ENCODE measurements around the gene EXT2. TPM values are rescaled to one million over a fixed set of nuclear protein-coding genes. Genes with fewer than 3 reads are reported as not detected.

EXT2 gene
- total RNA-seq, 2 donors from 2014 or later, result 26.6 to 28.8 TPM

GRCh38 chr11:44208976-44209603, 113.6 kb downstream of the EXT2 start:
- peak in 1 of 2 donors; percentile 53 for ATAC-seq (replicated peaks in 1 of 2)
- no peak overlapping the region for H3K4me3 Mint-ChIP-seq
- H3K9me3 Mint-ChIP-seq, result peaks cover 5 to 6% of the 10 kb centered on the region in 2 donors
- peaks cover 5 to 25% of the 10 kb centered on the region in 2 donors for H3K36me3 Mint-ChIP-seq (ENCODE audit: insufficient read depth in 2 of 2)
- H3K4me1 Mint-ChIP-seq (ENCODE audit: low read depth), result peaks cover 17% of the 10 kb centered on the region
- no peak for DNase-seq
- H3K27me3 Mint-ChIP-seq (ENCODE audit: low read depth), result no peaks in the 10 kb centered on the region
- peak overlapping the region; percentile 48 for H3K27ac Mint-ChIP-seq

DNA sequence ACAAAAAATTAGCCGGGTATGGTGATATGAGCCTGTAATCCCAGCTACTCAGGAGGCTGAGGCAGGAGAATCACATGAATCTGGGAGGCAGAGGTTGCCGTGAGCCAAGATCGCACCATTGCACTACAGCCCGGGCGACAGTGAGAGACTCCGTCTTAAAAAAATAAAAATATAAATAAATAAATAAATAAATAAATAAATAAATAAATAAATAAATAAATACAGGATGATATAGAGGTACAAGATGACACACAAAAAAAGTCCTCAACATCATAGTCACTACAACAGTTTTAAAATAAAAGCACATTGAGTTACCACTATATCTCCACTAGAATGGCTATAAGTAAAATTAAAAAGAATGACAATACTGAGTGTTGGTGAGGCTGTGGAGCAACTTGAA, 116.7 kb downstream of the EXT2 start:
- ATAC-seq (replicated peaks in 1 of 2) (no peak), DNase-seq (no peak)
- peaks cover 5 to 6% of the 10 kb centered on the region in 2 donors for H3K9me3 Mint-ChIP-seq
- no peak overlapping the region for H3K4me3 Mint-ChIP-seq
- H3K27ac Mint-ChIP-seq, result no peak overlapping the region
- peaks cover 17% of the 10 kb centered on the region for H3K4me1 Mint-ChIP-seq (ENCODE audit: low read depth)
- H3K36me3 Mint-ChIP-seq (ENCODE audit: insufficient read depth in 2 of 2), result peaks cover 5 to 20% of the 10 kb centered on the region in 2 donors
- no peaks in the 10 kb centered on the region for H3K27me3 Mint-ChIP-seq (ENCODE audit: low read depth)

DNA sequence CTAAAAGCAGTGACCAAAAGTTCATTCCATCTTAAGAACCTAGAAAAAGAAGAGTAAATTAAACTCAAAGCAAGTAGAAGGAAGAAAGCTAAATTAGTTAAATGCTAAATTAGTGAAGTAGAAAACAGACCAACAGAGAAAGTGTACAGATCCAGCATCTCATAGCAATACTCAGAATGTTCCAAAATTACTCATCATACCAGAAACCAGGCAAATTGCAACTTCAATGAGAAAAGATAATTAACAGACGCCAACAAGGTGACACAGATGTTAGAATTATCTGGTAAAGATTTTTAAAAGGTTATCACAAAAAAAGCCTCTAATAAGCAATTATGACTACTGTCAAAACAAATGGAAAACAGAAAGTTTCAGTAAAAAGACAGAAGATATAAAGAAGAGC, 117.7 kb downstream of the EXT2 start:
- DNase-seq (no peak), ATAC-seq (replicated peaks in 1 of 2) (no peak)
- H3K36me3 Mint-ChIP-seq (ENCODE audit: insufficient read depth in 2 of 2), result peaks cover 6 to 17% of the 10 kb centered on the region in 2 donors

GRCh38 chr11:44217432-44217831, 122.0 kb downstream of the EXT2 start:
- ATAC-seq (replicated peaks in 1 of 2) (no peak), DNase-seq (no peak)
- no peak overlapping the region for H3K27ac Mint-ChIP-seq
- H3K9me3 Mint-ChIP-seq, result peaks cover 2% of the 10 kb centered on the region in 2 donors
- no peak overlapping the region for H3K4me3 Mint-ChIP-seq
- peaks cover 10% of the 10 kb centered on the region for H3K4me1 Mint-ChIP-seq (ENCODE audit: low read depth)
- no peaks in the 10 kb centered on the region for H3K27me3 Mint-ChIP-seq (ENCODE audit: low read depth)
- H3K36me3 Mint-ChIP-seq (ENCODE audit: insufficient read depth in 2 of 2), result peaks cover 1 to 5% of the 10 kb centered on the region in 2 donors

More for the DNA sequence above, 117.7 kb downstream of the EXT2 start:
- Mint-ChIP-seq H3K4me1 (ENCODE audit: low read depth) (peaks cover 17% of the 10 kb centered on the region), H3K4me3 (no peak overlapping the region), H3K27me3 (ENCODE audit: low read depth) (no peaks in the 10 kb centered on the region), H3K27ac (peak overlapping the region; percentile 44), H3K9me3 (peaks cover 5 to 6% of the 10 kb centered on the region in 2 donors)

DNA sequence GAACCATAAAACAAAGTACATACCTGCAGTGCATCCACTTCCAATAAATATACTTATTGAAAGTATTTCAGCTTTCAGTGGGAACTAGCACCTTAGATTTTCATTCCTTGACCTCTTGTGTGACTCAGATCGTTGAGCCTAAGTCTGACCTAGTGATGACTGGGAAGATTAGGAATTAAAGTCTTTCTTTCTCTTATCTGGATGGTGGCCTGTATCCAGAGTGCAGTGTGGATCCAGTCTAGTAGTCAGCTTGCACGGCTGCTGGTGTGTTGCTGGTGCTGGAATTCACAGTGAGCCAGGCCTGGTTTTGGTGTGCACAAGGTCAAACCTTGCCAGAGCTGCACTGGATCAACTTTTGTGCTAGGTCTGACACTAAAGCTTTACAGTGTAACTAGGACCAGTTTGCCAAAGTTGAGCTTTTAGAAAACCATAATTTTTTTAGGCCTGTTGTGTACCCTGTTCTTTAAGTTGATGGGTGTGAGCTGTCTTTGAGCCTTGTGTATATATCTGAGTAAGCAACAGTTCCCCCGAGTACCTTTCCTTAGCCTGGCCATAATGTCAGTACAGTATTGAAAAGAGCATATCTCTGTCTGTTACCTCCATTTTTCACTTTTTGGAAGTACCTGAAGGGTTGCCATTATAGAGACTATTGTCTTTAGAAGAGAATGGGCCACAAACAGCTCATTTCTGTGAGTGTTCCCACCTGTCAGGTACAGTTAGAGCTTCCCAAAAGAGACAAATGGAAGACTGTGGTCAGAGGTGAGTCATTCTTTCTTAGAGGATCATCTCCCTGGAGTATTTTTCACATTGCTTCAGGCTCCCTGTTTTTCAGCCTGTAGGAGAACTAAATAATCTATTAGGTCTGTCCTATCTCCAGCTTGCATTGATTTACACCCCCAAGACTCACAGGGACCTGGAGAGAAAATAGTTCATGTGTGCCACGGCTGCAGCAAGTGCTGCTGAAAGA, 124.6 kb downstream of the EXT2 start:
- no peaks in the 10 kb centered on the region for H3K9me3 Mint-ChIP-seq
- no peak overlapping the region for H3K27ac Mint-ChIP-seq
- H3K27me3 Mint-ChIP-seq (ENCODE audit: low read depth), result no peaks in the 10 kb centered on the region
- DNase-seq, result no peak
- no peak for ATAC-seq (replicated peaks in 1 of 2)
- no peak overlapping the region for H3K4me3 Mint-ChIP-seq
- peaks cover 6% of the 10 kb centered on the region for H3K4me1 Mint-ChIP-seq (ENCODE audit: low read depth)
- H3K36me3 Mint-ChIP-seq (ENCODE audit: insufficient read depth in 2 of 2), result peaks cover 0 to 3% of the 10 kb centered on the region in 2 donors

GRCh38 chr11:44221456-44221855, 126.0 kb downstream of the EXT2 start:
- DNase-seq, result no peak
- H3K4me3 Mint-ChIP-seq, result no peak overlapping the region
- peaks cover 10% of the 10 kb centered on the region for H3K4me1 Mint-ChIP-seq (ENCODE audit: low read depth)
- peaks cover 0 to 3% of the 10 kb centered on the region in 2 donors for H3K36me3 Mint-ChIP-seq (ENCODE audit: insufficient read depth in 2 of 2)
- H3K27ac Mint-ChIP-seq, result no peak overlapping the region
- no peak for ATAC-seq (replicated peaks in 1 of 2)
- H3K9me3 Mint-ChIP-seq, result no peaks in the 10 kb centered on the region
- H3K27me3 Mint-ChIP-seq (ENCODE audit: low read depth), result no peaks in the 10 kb centered on the region

DNA sequence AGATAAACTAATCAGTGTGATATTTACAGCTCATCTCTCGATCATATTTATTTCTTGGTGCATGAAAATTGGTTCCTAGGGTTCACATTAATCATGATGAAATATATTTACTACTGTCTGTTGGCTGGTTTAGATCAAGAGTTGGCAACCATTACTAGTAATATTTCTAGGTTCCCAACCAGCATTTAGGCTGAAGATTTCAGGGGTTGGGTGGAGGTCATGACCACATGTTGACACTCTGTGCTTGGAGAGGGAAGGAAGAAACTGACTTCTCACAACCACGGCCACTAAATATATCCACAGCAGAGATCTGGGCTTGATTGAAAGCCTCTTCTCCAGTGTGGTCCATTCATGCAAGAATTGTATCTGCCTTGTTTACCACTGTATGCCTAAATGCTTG, 126.5 kb downstream of the EXT2 start:
- DNase-seq, result no peak
- Mint-ChIP-seq H3K4me3 (no peak overlapping the region), H3K27ac (no peak overlapping the region), H3K36me3 (ENCODE audit: insufficient read depth in 2 of 2) (peaks cover 0 to 3% of the 10 kb centered on the region in 2 donors), H3K9me3 (no peaks in the 10 kb centered on the region), H3K27me3 (ENCODE audit: low read depth) (no peaks in the 10 kb centered on the region), H3K4me1 (ENCODE audit: low read depth) (peaks cover 12% of the 10 kb centered on the region)
- ATAC-seq (replicated peaks in 1 of 2), result no peak

GRCh38 chr11:44223238-44223637, 127.8 kb downstream of the EXT2 start:
- ATAC-seq (replicated peaks in 1 of 2) (no peak), DNase-seq (no peak)
- Mint-ChIP-seq H3K4me3 (no peak overlapping the region), H3K4me1 (ENCODE audit: low read depth) (peaks cover 16% of the 10 kb centered on the region), H3K9me3 (no peaks in the 10 kb centered on the region), H3K36me3 (ENCODE audit: insufficient read depth in 2 of 2) (peaks cover 0 to under 1% of the 10 kb centered on the region in 2 donors), H3K27me3 (ENCODE audit: low read depth) (no peaks in the 10 kb centered on the region), H3K27ac (no peak overlapping the region)

- ATAC-seq (replicated peaks in 1 of 2), result no peak
- Mint-ChIP-seq H3K27ac (no peak overlapping the region), H3K9me3 (no peaks in the 10 kb centered on the region), H3K27me3 (ENCODE audit: low read depth) (no peaks in the 10 kb centered on the region), H3K4me1 (ENCODE audit: low read depth) (peaks cover 16% of the 10 kb centered on the region), H3K4me3 (no peak overlapping the region), H3K36me3 (ENCODE audit: insufficient read depth in 2 of 2) (no peaks in the 10 kb centered on the region)
- DNase-seq, result no peak
These were observed 129.5 kb downstream of the EXT2 start for GRCh38 chr11:44224867-44225501.

DNA sequence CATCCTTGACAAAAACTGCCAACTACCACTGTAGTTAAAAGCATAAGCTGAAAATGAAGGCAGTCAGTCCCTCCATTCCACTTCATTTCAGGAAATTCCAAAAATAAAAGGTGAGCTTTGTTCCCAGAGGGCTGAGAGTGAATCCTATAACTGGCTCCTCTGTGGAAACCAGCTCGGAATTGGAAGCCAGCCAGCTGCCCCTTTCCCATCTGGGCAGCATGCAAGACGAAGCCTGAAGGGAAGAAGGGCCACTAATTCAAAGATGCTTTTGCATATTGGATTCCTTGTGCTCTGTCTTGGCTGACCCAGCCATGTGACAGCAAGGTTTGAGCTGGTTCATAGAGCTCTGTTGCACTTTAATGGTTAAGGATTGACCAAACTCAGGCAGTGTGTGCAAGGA, 131.0 kb downstream of the EXT2 start:
- no peaks in the 10 kb centered on the region for H3K9me3 Mint-ChIP-seq
- no peaks in the 10 kb centered on the region for H3K27me3 Mint-ChIP-seq (ENCODE audit: low read depth)
- DNase-seq (no peak), ATAC-seq (replicated peaks in 1 of 2) (no peak)
- H3K4me3 Mint-ChIP-seq, result no peak overlapping the region
- no peaks in the 10 kb centered on the region for H3K36me3 Mint-ChIP-seq (ENCODE audit: insufficient read depth in 2 of 2)
- H3K27ac Mint-ChIP-seq, result no peak overlapping the region
- peaks cover 16% of the 10 kb centered on the region for H3K4me1 Mint-ChIP-seq (ENCODE audit: low read depth)

DNA sequence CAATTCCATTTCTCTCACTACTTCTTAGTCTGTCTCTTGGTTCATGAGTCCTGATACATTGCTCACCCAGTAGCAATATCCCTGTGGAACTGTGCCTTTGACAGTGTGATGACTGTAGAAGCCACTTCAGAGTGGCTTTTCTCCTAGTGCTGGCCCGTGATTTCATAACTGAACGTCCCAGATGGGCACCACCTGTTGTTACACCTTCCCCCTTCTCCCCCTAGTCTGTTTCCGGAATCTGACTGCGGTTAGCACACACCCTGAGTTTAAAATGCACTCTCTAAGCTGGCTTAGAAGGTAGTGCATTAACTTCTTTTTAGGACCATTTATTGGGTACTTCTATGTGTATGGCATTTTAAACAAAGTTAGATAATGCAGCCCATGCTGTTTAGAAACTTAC, 131.5 kb downstream of the EXT2 start:
- Mint-ChIP-seq H3K36me3 (ENCODE audit: insufficient read depth in 2 of 2) (no peaks in the 10 kb centered on the region), H3K4me3 (no peak overlapping the region), H3K4me1 (ENCODE audit: low read depth) (peaks cover 16% of the 10 kb centered on the region), H3K27me3 (ENCODE audit: low read depth) (no peaks in the 10 kb centered on the region), H3K9me3 (no peaks in the 10 kb centered on the region), H3K27ac (no peak overlapping the region)
- DNase-seq (no peak), ATAC-seq (replicated peaks in 1 of 2) (no peak)

DNA sequence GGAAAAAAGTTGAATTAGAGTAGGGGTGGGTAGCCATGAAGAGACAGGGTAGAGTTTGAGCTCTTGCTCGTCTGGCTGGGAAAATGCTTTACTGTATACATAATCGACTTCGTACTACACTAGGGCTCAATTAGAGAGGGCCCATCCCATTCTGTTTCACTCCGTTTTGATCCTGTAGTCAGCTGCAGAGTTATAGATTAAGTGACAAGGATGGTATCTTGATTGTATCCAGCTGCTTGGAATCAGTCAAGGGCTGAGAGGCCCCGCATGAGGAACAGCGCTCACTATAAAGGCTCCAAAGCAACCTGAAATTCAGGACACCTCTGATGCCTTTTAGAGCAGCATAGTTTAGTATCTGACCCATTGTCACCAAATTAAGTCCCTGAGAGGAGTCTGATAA, 132.9 kb downstream of the EXT2 start:
- H3K9me3 Mint-ChIP-seq, result no peaks in the 10 kb centered on the region
- peaks cover 16% of the 10 kb centered on the region for H3K4me1 Mint-ChIP-seq (ENCODE audit: low read depth)
- no peaks in the 10 kb centered on the region for H3K36me3 Mint-ChIP-seq (ENCODE audit: insufficient read depth in 2 of 2)
- H3K27ac Mint-ChIP-seq, result peak overlapping the region; percentile 58
- no peaks in the 10 kb centered on the region for H3K27me3 Mint-ChIP-seq (ENCODE audit: low read depth)
- ATAC-seq (replicated peaks in 1 of 2), result no peak
- no peak overlapping the region for H3K4me3 Mint-ChIP-seq
- DNase-seq, result no peak

DNA sequence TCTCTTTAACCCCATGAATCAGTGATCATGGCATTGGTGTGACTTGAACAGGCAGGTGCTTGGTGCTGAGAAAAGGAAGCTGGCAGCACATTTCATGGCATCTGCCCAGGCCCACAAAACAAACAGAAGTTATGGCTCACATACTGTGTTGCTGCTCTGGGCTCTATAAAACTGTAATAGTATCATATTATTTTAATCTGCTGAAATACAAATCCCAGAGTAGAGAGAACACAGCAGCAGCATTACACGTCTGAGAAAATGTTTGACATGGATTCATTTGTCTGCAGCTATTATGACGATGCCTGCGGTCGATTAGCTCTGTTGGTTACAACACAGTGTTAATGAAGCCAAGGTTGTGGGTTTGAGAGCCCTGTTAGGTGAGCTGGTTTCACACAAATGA, 133.6 kb downstream of the EXT2 start:
- no peak overlapping the region for H3K4me3 Mint-ChIP-seq
- DNase-seq (no peak), ATAC-seq (replicated peaks in 1 of 2) (no peak)
- H3K27me3 Mint-ChIP-seq (ENCODE audit: low read depth), result no peaks in the 10 kb centered on the region
- H3K36me3 Mint-ChIP-seq (ENCODE audit: insufficient read depth in 2 of 2), result no peaks in the 10 kb centered on the region
- no peak overlapping the region for H3K27ac Mint-ChIP-seq
- H3K4me1 Mint-ChIP-seq (ENCODE audit: low read depth), result peaks cover 16% of the 10 kb centered on the region
- H3K9me3 Mint-ChIP-seq, result no peaks in the 10 kb centered on the region

Measured in activated T-cell treated with anti-CD3 and anti-CD28 coated beads, Interleukin-2, amount 50 U/mL, for 72 hours (primary cell).